Thoracic aorta (tissue), 2 donors: ENCODE results near the gene FOXD1. TPM values are rescaled to one million over a fixed set of nuclear protein-coding genes. Genes with fewer than 3 reads are reported as not detected.

Experiments used
- total RNA-seq, 2 donors: library from RNA; depleted of rRNA; stranded (reverse); fragments of >200 nt; gene quantifications; one replicate each; pipeline versions ENCODE4 v1.1.0 to v1.2.3, GENCODE V29; 2016

FOXD1 gene
- total RNA-seq, 2 donors from 2014 or later = 6.8 to 10.0 TPM

Other genes starting within 250 kb of the FOXD1 start
- 100 to 1,000 TPM; 250 to 407 TPM for gene BTF3, start 49.7 kb upstream of the FOXD1 start, total RNA-seq
- 10 to 100 TPM; 13.1 to 35.6 TPM for gene ANKRA2, start 116.9 kb upstream of the FOXD1 start, total RNA-seq
- gene UTP15, start 117.0 kb upstream of the FOXD1 start, total RNA-seq = 10 to 100 TPM; 11.6 to 61.0 TPM
- gene ARHGEF28, start 177.4 kb upstream of the FOXD1 start, total RNA-seq = 10 to 100 TPM; 35.5 to 40.8 TPM